ENCODE measurements around the gene SLC20A1.
"Not testable (repeated sequence)": the region's sequence is repeated elsewhere in the genome, so short reads cannot be mapped to it uniquely, and the experiment has no call there.

The SLC20A1 gene

DNA sequence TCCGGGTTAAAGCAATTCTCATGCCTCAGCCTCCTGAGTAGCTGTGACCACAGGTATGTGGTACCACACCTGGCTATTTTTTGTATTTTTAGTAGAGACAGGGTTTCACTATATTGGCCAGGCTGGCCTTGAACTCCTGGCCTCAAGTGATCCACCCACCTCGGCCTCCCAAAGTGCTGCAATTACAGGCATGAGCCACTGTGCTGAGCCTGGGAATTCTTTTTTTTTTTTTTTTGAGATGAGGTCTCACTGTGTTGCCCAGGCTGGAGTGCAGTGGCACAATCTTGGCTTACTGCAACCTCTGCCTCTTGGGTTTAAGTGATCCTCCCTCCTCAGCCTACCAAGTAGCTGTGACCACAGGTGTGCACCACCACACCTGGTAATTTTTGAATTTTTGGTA, 29.9 kb upstream of the SLC20A1 start:
- H3K27ac Mint-ChIP-seq; H3K4me1 Mint-ChIP-seq; DNase-seq; H3K27me3 Mint-ChIP-seq; H3K36me3 Mint-ChIP-seq (ENCODE audit: low read depth); H3K4me3 Mint-ChIP-seq; ATAC-seq; H3K9me3 Mint-ChIP-seq: not testable (repeated sequence)

DNA sequence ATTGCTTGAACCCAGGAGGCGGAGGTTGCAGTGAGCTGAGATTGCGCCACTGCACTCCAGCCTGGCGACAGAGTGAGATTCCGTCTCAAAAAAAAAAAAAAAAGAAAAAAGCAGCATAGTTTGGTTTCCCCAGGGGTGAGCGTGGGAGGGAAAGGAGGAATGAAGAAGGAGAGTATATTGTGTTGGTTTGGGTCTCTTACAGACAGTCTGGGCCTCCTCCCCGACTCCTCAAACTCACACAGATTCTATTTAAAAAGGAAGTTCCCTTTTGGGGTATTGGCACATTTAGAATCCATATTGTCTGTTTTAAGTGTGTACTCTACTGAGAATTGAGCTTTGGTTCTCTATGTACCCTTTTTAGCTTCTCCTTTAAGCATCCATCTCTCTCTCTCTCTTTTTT, 27.4 kb upstream of the SLC20A1 start:
- no peak overlapping the region for H3K27ac Mint-ChIP-seq
- no peaks in the 10 kb centered on the region for H3K27me3 Mint-ChIP-seq
- DNase-seq (no peak), ATAC-seq (no peak)
- no peaks in the 10 kb centered on the region for H3K9me3 Mint-ChIP-seq
- no peak overlapping the region for H3K4me3 Mint-ChIP-seq
- H3K36me3 Mint-ChIP-seq (ENCODE audit: low read depth) = no peaks in the 10 kb centered on the region
- no peaks in the 10 kb centered on the region for H3K4me1 Mint-ChIP-seq

DNA sequence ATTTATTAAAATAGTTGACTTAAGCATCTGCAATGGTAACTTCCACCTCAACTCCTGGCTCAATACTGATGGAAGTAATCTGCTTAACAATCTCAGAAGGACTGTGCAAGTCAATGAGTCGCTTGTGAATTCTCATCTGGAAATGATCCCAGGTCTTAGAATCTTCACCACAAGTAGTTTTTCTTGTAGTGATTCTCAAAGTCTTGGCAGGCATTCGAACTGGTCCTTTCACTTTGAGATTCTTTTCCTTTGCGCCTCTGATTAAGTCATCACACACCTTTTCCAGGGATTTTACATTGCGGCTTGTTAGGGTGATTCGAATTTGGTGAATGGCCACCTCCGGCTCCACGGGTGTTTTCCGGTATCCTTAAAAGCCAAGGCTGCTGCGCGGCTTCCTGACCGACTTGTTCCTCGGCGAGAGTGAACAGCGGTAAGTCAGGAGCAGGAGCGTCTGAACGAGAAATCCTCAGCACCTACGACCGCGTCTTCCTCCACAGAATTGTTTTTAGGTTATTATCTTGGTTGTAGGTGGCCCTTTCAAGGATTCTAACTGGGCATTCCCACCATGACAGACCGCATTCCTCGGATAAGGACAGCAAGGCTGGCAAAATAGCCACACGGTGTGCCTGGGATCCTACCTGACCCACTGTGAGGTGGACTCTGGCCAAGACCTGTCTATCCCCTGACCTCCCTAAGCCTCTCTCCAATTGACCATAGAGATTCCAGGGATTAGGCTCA, 23.8 kb upstream of the SLC20A1 start:
- H3K27me3 Mint-ChIP-seq = no peaks in the 10 kb centered on the region
- no peak overlapping the region for H3K4me3 Mint-ChIP-seq
- H3K9me3 Mint-ChIP-seq = no peaks in the 10 kb centered on the region
- peaks cover 22% of the 10 kb centered on the region for H3K4me1 Mint-ChIP-seq
- ATAC-seq (no peak), DNase-seq (no peak)
- no peaks in the 10 kb centered on the region for H3K36me3 Mint-ChIP-seq (ENCODE audit: low read depth)
- no peak overlapping the region for H3K27ac Mint-ChIP-seq

DNA sequence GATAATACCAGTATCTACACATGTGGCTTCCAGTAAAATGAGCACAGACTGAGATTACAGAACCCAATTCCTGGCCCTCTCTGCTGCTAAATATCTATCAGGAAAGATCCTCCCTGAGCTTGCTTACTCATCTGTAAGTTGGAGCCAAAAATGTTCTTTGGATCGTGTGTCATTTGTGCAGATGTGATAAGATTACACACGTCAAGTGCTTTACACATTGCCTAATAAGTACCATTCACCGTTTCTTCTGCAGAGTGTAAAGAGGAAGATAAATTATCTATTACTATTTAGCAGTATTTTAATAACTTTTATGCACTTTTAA, 23.2 kb upstream of the SLC20A1 start:
- H3K4me3 Mint-ChIP-seq = no peak overlapping the region
- no peak for DNase-seq
- H3K9me3 Mint-ChIP-seq = no peaks in the 10 kb centered on the region
- H3K27ac Mint-ChIP-seq = no peak overlapping the region
- H3K27me3 Mint-ChIP-seq = no peaks in the 10 kb centered on the region
- peaks cover 28% of the 10 kb centered on the region for H3K4me1 Mint-ChIP-seq
- no peak for ATAC-seq
- no peaks in the 10 kb centered on the region for H3K36me3 Mint-ChIP-seq (ENCODE audit: low read depth)

DNA sequence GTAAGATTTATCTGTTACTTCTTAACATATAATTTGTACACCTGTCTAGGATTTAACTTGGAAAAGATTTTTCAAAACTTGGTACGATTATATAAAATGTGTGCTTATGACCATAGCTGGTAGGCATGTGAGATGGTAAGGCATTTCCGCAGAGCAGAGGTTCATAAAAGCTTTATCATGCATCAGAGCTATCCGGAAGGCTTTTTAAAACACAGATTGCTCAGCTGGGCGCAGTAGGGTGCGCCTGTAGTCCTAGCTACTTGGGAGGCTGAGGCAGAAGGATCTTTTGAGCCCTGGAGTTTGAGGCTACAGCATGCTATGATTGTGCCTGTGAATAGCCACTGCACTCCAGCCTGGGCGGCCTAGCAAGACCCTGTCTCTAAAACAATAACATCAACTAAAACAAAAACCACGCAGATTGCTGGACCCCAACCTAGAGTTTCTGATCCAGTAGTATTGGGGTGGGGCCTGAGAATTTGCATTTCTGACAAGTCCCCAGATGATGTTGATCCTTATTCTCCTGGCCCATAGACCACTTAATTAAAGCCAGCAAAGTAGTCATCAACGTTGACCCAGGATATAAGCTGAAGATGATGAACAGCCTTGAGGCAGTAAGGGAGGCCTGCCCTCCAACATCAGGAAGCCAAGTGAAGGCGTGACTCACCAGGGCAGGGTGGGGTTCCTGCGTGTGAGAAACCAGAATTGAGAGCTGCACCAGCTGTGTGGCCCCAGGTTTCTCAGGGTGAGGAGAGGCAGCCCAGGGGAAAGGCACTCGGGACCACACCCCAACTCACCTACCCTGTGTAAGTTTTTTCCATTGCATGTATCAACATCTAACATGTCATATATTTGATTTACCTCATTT, 21.6 kb upstream of the SLC20A1 start:
- Mint-ChIP-seq H3K27me3 (peaks cover 3% of the 10 kb centered on the region), H3K4me1 (peaks cover 38% of the 10 kb centered on the region), H3K36me3 (ENCODE audit: low read depth) (no peaks in the 10 kb centered on the region), H3K4me3 (no peak overlapping the region), H3K9me3 (no peaks in the 10 kb centered on the region), H3K27ac (peak overlapping the region; percentile 5)
- ATAC-seq = peak; percentile 91
- DNase-seq = peak; percentile 69

DNA sequence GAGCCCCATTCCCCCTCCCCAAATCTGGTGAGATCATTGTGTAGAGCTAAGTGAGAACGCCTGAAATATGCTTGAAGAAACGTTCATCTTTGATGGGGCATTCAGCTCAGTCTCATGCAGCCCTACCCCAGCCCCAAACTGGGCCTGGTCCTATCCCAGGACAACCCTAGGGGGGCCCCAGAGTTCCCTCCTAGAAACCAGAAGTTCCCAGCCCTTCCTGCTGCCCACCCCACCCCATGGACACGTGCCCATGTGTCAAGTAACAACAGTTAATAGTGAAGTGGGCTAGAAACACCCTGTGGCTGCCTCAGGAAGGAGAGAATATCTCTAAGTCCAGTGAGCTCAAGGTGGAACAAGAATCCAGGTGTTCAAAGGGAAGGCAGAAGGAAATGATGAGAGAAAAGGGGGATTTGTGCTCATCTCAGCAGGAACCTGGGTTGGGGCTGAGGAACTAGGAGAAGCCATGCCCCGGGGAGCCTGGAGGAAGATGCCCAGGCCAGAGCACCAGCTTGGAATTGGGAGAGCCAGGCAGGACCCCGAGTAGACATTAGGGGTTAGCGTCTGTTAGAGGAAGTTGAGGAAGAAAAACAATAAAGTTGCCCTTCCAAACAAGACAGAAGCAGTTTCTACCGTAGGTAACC, 20.1 kb upstream of the SLC20A1 start:
- Mint-ChIP-seq H3K27me3 (peaks cover 9% of the 10 kb centered on the region), H3K9me3 (no peaks in the 10 kb centered on the region), H3K27ac (no peak overlapping the region), H3K4me3 (no peak overlapping the region), H3K4me1 (peaks cover 52% of the 10 kb centered on the region), H3K36me3 (ENCODE audit: low read depth) (no peaks in the 10 kb centered on the region)
- DNase-seq (no peak), ATAC-seq (no peak)

DNA sequence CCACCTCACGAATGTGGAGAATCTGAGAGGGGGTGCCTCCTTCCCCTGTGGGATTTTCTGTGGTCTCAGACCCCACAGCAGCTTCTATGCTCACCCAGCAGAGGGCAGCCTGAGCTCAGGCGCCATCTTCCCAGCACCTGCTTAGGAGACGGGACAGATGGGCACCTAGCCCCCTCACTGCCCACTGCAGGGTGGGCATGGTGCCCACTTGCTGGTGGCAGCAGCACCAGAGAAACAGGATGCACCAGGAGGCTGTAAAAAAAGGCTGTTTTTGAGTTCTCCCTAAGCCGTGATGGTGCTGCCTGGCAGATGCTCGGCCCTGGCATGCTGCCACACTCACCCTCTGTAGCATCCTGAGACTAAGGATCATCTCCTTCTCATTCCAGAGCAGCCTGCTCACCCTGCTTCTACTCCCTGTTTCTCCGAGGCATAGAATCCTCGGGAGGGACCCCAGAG, 19.1 kb upstream of the SLC20A1 start:
- Mint-ChIP-seq H3K4me3 (no peak overlapping the region), H3K36me3 (ENCODE audit: low read depth) (no peaks in the 10 kb centered on the region), H3K9me3 (no peaks in the 10 kb centered on the region), H3K27me3 (peaks cover 11% of the 10 kb centered on the region), H3K4me1 (peaks cover 62% of the 10 kb centered on the region), H3K27ac (peak overlapping the region; percentile 60)
- ATAC-seq (peak; percentile 56), DNase-seq (peak; percentile 68)

DNA sequence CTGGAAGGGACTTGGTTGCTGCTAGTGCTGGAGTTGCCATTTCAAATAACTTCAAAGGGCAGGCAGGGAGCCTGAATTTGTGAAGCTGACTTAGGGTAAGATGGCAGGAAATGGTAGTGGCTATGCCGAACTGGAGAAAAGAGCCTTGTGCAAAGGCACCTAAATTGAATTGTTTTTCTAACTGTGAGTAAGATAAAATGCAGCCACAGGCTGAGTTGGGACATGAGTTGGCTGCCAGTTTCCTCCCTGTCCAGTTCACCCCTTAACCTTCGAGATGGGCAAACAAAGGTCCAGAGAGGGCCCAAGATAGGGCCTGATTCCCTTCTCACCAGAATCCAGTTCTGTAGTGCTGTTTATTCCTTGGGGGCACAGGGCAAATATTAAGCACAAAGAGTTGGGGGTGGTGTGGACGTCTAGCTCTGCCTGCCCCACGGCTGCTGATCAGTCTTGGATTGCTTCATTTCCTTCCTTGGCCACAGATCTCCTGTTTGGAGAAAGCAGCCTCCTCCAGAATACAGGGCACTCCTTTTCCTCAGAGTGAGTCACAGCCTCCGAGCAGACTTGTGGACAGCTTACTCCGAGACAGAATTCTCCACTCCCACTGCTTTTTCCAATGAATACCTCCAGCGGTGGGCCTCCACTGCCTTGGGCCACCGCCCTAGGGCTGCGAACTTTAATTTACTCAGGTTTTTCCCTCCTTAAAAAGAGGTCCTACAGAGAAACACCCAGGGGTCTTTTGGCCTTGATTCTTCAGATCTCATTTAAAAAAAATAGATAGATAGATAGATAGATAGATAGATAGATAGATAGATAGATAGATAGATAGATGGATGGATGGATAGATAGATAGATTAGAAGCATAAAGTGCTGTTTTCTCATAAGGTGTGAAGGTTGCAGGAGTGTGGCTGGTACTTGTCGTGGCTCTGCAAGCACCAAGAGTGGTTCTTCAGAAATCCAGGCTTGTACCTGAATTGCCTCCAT, 18.4 kb upstream of the SLC20A1 start:
- ATAC-seq (no peak), DNase-seq (no peak)
- no peaks in the 10 kb centered on the region for H3K9me3 Mint-ChIP-seq
- no peaks in the 10 kb centered on the region for H3K36me3 Mint-ChIP-seq (ENCODE audit: low read depth)
- peaks cover 11% of the 10 kb centered on the region for H3K27me3 Mint-ChIP-seq
- no peak overlapping the region for H3K4me3 Mint-ChIP-seq
- peaks cover 69% of the 10 kb centered on the region for H3K4me1 Mint-ChIP-seq
- H3K27ac Mint-ChIP-seq = peak overlapping the region; percentile 60

DNA sequence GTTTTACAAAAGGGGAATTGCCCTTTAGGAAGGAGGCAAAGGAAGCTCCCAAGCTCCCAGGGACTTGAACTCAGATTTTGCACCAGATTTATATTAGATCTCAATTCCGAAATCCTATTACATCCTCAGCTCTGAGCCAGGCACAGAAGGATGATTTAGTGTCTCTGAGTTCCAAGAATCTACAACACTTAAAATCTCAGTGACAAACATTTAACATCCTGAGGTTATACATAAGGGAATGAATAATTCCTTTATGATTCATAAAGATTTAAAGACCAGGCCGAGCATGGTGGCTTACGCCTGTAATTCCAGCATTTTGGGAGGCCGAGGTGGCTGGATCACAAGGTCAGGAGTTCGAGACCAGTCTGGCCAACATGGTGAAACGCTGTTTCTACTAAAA, 16.5 kb upstream of the SLC20A1 start:
- Mint-ChIP-seq H3K27ac (no peak overlapping the region), H3K36me3 (ENCODE audit: low read depth) (no peaks in the 10 kb centered on the region), H3K4me1 (peaks cover 82% of the 10 kb centered on the region), H3K9me3 (no peaks in the 10 kb centered on the region), H3K27me3 (peaks cover 18% of the 10 kb centered on the region), H3K4me3 (no peak overlapping the region)
- no peak for DNase-seq
- ATAC-seq = no peak

DNA sequence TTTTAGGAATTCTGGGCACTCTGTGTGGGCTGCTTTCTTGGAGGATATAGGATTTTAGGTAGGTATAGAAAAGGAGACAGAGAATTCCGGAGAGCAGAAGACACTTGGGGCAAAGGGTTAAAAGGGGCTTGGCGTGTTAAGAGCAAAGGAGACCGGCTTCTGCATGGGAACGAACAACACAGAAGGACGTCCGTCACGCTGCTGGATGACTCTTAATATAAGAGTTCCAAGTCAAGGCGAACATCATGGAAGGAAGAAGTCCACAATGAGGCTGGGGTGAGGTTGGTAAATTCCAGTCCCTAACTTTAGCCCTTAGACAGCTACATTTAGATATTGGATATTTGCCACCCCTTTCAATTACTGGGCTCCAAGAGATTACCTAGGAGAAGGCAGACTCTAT, 15.9 kb upstream of the SLC20A1 start:
- H3K4me1 Mint-ChIP-seq = peaks cover 82% of the 10 kb centered on the region
- no peak for ATAC-seq
- no peak overlapping the region for H3K27ac Mint-ChIP-seq
- no peak for DNase-seq
- no peaks in the 10 kb centered on the region for H3K9me3 Mint-ChIP-seq
- no peaks in the 10 kb centered on the region for H3K36me3 Mint-ChIP-seq (ENCODE audit: low read depth)
- peaks cover 18% of the 10 kb centered on the region for H3K27me3 Mint-ChIP-seq
- H3K4me3 Mint-ChIP-seq = no peak overlapping the region

DNA sequence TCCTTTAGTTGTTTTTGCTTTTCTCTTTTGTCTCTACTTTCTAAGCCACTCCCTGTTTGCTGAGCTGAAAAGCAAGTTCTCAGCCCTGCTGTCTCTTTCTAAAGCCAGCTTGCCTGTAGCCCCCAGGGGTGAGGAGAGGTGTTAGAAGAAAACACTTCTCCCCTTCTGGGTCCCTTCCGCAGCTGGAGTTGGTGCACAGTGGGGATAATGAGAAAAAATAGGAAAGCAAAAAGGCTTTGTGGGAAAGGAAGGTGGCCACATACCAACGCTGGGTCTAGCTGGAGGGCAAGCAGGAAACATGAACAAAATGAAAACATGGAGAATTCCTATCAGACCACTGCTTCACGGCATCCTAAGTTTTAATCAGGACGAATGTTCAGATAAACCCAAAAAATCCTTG, 15.5 kb upstream of the SLC20A1 start:
- no peak overlapping the region for H3K27ac Mint-ChIP-seq
- ATAC-seq = no peak

DNA sequence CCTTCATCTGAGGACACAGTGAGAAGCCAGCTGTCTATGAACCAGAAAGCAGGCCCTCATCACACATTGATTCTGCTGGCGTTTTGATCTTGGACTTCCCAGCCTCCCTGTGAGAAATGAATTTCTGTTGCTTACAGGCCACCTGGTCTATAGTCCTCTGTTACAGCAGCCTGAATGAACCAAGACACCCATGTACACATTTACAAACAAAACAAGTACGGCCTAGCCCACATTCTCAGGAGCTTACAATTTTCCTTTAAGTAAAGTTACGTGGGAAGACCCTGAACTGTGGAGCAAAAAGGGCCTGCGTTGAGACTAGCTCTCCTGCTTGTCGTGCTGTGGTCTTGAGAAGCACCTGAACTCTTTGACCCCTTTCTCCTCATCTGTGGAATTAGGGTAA, 12.0 kb upstream of the SLC20A1 start:
- Mint-ChIP-seq H3K27me3 (peaks cover 22% of the 10 kb centered on the region), H3K27ac (no peak overlapping the region), H3K4me1 (peaks cover 80% of the 10 kb centered on the region), H3K36me3 (ENCODE audit: low read depth) (no peaks in the 10 kb centered on the region), H3K4me3 (no peak overlapping the region), H3K9me3 (no peaks in the 10 kb centered on the region)
- ATAC-seq (no peak), DNase-seq (no peak)

More for the DNA sequence above, 15.5 kb upstream of the SLC20A1 start:
- DNase-seq = no peak
- H3K4me1 Mint-ChIP-seq = peaks cover 82% of the 10 kb centered on the region
- no peaks in the 10 kb centered on the region for H3K9me3 Mint-ChIP-seq
- peaks cover 20% of the 10 kb centered on the region for H3K27me3 Mint-ChIP-seq
- no peaks in the 10 kb centered on the region for H3K36me3 Mint-ChIP-seq (ENCODE audit: low read depth)
- H3K4me3 Mint-ChIP-seq = peak overlapping the region; percentile 64

DNA sequence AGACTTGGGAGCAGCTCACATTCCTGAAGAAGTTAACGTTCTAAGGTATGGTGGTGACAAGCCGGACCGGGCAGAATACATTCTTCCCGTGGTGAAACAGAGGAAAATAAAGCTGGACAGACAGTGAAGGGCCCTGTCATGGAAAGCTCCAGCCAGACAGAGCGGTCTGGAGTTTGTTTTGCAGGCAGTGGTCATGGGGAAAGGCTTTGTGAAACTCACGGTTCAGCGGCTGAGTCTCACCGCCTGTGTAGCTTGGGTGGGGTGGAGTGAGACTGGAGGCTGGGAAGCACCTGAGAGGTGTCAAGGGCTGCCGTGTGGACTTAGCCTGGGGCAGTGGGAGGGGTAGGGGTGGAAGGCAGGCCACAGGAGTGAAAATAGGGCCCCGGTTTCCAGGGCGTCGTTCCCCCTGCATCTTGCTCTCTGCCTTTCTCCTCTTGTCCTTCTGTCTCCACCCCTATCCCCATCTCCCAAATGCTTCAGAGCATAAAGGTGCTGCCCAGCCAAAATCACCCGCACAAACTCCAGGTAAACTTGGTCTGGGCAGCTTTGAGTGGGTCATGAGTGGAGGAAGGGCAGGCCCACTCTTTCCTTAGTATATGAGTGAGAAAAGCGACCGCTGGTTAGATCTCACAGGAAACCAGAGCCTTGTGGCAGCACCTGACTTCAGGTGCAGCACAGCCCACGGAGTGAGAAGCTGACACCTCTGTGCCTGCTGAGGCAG, 11.4 kb upstream of the SLC20A1 start:
- DNase-seq (no peak), ATAC-seq (no peak)
- H3K27ac Mint-ChIP-seq = no peak overlapping the region

DNA sequence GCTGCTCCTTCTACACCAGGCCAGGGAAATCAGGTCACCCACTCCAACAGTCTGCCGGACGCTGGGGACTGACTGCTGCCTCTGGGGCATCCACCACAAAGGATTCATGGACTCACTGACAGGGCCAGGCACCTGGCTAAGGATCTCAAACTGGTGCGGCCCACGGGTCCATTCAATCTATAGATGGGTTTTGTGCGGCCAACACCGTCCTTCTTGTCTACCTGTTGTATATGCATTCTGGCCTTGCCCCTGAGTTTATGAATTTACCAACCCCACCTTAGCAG, 10.9 kb upstream of the SLC20A1 start:
- Mint-ChIP-seq H3K4me3 (no peak overlapping the region), H3K36me3 (ENCODE audit: low read depth) (no peaks in the 10 kb centered on the region), H3K27ac (no peak overlapping the region), H3K9me3 (no peaks in the 10 kb centered on the region), H3K4me1 (peaks cover 72% of the 10 kb centered on the region), H3K27me3 (peaks cover 16% of the 10 kb centered on the region)
- DNase-seq (no peak), ATAC-seq (no peak)

More for the DNA sequence above, 11.4 kb upstream of the SLC20A1 start:
- Mint-ChIP-seq H3K36me3 (ENCODE audit: low read depth) (no peaks in the 10 kb centered on the region), H3K27me3 (peaks cover 21% of the 10 kb centered on the region), H3K4me3 (no peak overlapping the region), H3K9me3 (no peaks in the 10 kb centered on the region), H3K4me1 (peaks cover 76% of the 10 kb centered on the region)

Data from activated naive CD8-positive, alpha-beta T cell treated with anti-CD3 and anti-CD28 coated beads, Interleukin-2, amount 50 U/mL, for 24 hours (primary cell).